ENCODE data around the gene BCR.

Gene BCR

GRCh38 chr22:23258826-23259170, 78.5 kb downstream of the BCR start:
- no peak for DNase-seq (ENCODE audit: extremely low read depth in 1 of 2, low read depth in 1 of 2)

DNA sequence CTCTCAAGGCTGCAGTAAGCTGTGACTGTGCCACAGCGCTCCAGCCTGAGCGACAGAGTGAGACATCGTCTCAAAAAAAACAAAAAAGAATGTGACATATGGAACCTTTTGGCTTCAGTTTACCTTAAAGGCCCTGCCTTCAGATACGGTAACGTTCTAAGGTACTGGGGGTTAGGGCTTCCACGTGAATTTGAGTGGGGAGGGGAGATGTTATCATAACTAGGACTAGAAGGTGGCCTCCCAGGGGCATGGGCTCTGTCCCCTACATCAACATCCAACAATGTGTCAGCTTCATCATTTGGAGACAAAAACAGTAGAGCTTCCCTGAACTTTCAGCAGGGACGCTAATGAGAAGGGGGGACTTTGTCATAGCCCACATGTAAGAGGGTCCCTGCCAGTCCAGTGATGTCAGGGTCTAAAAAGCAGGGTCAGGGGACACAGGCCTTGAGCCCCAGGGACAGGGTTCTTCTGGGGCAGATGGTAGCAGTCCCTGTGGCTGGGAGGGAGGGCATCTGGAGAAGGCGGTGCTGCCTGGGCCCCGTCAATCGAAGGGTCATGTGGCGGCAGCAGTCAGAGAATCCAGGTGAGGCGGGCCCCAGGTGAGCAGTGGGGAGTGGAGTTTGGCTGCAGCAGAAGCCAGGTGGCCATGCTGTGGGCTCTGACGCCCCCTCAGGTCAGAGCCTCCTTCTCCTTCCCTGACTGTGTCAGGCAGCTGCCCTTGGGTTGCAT, 79.8 kb downstream of the BCR start:
- no peak for DNase-seq (ENCODE audit: extremely low read depth in 1 of 2, low read depth in 1 of 2)

DNA sequence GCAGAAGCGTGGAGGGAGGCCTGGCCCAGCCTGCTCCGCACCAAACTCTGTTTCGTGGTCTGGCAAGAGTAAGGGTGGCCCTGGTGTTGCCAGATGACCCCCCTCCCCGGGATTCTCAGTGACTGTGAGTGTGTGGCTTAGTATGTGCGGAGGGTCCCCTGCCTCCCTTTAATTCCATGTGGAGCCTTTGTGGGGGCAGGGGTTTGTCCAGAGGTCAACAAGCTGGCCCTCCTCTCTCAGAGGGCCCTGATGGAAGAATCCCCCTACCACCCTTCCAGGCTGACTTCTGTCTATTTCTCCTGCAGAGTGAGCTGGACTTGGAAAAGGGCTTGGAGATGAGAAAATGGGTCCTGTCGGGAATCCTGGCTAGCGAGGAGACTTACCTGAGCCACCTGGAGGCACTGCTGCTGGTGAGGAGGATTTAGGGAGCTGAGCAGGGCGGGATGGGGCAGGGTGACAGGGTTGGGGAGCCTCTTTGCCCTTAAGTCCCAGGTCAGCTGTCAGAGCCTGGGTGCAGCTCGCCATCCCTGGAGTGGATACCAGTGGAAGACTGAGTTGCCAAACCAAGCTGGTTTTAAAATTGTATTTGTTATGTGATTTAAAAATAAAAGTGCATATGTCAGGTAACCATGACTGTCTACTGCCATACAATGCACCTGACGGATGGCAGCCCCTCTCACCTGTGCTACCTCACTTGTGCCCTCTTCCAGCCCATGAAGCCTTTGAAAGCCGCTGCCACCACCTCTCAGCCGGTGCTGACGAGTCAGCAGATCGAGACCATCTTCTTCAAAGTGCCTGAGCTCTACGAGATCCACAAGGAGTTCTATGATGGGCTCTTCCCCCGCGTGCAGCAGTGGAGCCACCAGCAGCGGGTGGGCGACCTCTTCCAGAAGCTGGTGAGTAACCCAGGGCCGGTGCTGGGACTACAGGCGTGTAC, 80.6 kb downstream of the BCR start:
- no peak for DNase-seq (ENCODE audit: extremely low read depth in 1 of 2, low read depth in 1 of 2)

DNA sequence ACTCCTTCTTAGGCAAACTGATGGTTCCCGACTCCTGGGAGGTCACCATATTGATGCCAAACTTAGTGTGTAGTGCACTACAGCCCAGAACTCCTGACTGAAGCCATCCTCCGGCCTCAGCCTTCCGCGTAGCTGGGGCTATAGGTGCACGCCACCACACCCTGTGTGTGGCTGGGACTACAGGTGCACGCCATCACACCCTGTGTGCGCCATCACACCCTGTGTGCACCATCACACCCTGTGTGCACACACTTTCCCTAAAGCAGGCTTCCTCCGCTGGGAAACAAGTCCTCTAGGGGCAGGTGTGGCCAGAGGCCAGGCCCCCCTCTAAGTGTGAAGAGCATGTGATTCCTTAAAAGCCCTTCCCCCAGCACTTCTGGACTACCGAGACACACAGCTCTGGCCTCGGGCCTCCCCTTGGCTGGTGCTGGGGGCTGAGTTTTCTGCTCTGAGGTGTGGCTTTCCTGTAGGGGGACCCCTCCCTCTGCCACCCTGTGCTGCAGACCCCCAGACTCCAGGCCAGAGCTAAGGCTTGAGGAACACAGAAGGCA, 81.7 kb downstream of the BCR start:
- no peak for DNase-seq (ENCODE audit: extremely low read depth in 1 of 2, low read depth in 1 of 2)

- DNase-seq (ENCODE audit: extremely low read depth in 1 of 2, low read depth in 1 of 2) = no peak
These were observed 82.4 kb downstream of the BCR start for GRCh38 chr22:23262518-23263332.

GRCh38 chr22:23263651-23264555, 83.6 kb downstream of the BCR start:
- DNase-seq (ENCODE audit: extremely low read depth in 1 of 2, low read depth in 1 of 2) = peak; percentile 30 to 31

- no peak for DNase-seq (ENCODE audit: extremely low read depth in 1 of 2, low read depth in 1 of 2)
These were observed 84.5 kb downstream of the BCR start for GRCh38 chr22:23264610-23265367.

GRCh38 chr22:23265368-23265700, 85.0 kb downstream of the BCR start:
- no peak for DNase-seq (ENCODE audit: extremely low read depth in 1 of 2, low read depth in 1 of 2)

- DNase-seq (ENCODE audit: extremely low read depth in 1 of 2, low read depth in 1 of 2) = no peak
These were observed 86.5 kb downstream of the BCR start for GRCh38 chr22:23266780-23267179.

GRCh38 chr22:23267226-23268043, 87.1 kb downstream of the BCR start:
- no peak for DNase-seq (ENCODE audit: extremely low read depth in 1 of 2, low read depth in 1 of 2)

GRCh38 chr22:23268139-23268712, 87.9 kb downstream of the BCR start:
- DNase-seq (ENCODE audit: extremely low read depth in 1 of 2, low read depth in 1 of 2) = no peak

DNA sequence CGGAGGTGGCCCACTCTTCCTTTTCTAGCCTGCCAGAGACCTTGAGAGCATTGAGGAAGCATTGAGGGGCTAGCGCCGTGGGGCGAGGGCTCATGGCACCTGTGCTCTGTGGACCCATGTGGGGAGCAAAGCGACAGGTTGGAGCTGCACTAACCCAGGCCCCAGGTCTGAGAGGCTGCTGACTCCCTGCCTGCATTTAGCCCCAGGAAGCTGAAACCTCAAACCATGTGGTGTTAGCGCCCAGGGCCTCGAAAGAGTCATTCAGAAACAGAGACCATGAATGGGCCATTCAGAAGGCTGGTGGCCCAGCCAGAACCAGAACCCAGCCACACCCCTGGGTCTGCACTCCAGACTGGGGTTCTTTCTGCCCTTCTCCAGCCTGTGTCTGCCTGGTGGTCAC, 88.6 kb downstream of the BCR start:
- DNase-seq (ENCODE audit: extremely low read depth in 1 of 2, low read depth in 1 of 2) = no peak

- no peak for DNase-seq (ENCODE audit: extremely low read depth in 1 of 2, low read depth in 1 of 2)
These were observed 89.3 kb downstream of the BCR start for GRCh38 chr22:23269441-23270211.

DNA sequence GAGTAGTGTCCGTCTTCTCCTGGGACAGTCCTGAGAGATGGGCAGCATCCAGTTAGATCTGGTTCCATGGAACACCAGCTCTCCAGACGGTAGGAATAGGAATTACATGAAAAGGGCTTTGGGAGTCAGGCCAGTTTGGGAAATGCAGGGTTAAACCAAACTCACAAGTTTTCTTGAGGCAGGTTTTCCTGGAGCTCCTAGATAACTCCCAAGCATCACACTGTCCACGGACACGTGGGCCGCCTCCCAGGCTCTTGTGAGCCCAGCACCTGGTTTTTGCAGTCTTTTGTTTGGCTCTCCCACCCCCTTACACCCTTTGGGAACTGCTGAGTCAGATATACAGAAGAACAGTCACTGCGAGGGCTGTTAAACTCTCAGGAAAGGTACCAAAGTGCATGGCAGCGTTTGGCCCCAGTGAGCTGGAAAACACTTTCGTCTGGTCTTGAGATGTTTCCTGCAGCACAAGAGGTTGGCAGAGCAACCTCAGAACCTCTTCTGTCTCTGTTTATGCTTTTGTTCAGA, 90.0 kb downstream of the BCR start:
- DNase-seq (ENCODE audit: extremely low read depth in 1 of 2, low read depth in 1 of 2) = no peak

DNA sequence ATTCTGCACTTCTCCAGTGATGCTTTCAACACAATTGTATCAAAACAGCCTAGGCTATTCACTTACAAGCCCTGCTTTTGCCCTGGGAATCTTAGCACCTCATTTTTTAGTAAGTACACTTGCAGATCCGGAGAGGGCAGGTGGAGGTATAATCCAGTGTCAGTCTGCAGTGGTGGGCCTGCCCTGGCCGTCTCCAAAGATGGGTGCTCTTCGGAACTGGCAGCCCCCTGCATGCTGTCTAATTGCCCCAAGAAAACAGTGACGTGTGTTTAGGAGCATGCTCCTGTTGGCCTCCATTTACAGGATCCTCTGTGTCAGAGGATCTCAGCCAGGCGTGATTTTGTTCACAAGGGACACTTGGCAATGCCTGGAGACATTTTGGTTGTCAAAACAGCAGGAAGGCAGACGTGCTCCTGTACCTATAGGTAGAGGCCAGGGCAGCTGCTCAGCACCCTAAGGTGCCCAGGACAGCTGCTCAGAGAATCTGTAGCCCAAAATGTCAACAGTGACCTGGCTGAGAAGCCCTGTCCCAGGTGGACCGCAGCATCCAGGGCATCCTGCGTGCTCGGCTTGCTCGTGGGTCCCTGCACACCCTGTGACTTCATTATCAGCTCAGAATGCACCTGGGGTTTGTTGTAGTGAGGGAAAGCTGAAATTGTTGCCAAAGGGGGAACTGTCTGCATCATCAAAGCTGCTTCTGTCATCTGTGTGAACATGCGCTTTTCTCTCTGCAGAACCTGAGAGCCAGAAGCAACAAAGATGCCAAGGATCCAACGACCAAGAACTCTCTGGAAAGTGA, 90.7 kb downstream of the BCR start:
- DNase-seq (ENCODE audit: extremely low read depth in 1 of 2, low read depth in 1 of 2) = no peak

DNA sequence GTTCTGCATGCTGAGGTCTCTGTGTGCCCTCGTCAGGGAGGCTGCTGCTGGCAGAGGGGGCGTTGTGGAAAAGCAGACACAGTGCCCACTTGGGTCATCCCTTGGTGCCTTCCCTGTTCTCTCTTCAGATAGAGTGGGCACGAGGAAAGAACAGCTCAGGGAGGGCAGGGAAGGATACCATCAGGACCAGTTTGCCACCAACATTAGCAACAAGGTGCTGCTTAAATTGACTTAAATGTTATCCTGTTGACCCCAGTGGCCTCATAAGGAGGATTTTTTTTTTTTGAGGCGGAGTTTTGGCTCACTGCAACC, 91.2 kb downstream of the BCR start:
- no peak for DNase-seq (ENCODE audit: extremely low read depth in 1 of 2, low read depth in 1 of 2)

DNA sequence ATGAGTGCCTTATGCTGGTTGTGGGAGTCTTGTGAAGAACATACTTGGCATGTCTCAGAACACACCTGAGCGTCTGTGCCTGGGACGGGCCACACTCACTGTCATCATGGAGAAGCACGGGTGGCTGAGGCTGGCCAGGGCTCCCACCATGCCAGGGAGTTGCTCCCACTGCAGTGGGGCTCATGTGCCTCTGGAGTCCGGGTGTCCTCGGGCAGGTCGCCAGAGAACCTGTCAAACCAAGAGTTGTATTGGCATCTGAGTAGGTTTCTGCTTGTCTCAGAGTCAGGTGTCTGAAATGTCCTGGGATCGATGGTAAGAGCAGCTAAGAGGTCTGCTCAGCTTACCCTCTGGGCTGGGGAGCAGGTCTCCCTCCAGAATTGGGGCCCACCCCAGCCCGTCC, 92.1 kb downstream of the BCR start:
- no peak for DNase-seq (ENCODE audit: extremely low read depth in 1 of 2, low read depth in 1 of 2)

All from activated CD8-positive, alpha-beta memory T cell treated with anti-CD3 and anti-CD28 coated beads for 1 hour (primary cell).